GM19438 (cell line): ENCODE data around the gene EPX.

ENCODE experiments used
- ATAC-seq: cut with Tn5 transposase; IDR thresholded peaks from one replicate; pipeline ENCODE4 v1.9.1; 2021; ENCODE audit warnings: low read depth; ENCODE audit not compliant: unreplicated experiment

Gene EPX

DNA sequence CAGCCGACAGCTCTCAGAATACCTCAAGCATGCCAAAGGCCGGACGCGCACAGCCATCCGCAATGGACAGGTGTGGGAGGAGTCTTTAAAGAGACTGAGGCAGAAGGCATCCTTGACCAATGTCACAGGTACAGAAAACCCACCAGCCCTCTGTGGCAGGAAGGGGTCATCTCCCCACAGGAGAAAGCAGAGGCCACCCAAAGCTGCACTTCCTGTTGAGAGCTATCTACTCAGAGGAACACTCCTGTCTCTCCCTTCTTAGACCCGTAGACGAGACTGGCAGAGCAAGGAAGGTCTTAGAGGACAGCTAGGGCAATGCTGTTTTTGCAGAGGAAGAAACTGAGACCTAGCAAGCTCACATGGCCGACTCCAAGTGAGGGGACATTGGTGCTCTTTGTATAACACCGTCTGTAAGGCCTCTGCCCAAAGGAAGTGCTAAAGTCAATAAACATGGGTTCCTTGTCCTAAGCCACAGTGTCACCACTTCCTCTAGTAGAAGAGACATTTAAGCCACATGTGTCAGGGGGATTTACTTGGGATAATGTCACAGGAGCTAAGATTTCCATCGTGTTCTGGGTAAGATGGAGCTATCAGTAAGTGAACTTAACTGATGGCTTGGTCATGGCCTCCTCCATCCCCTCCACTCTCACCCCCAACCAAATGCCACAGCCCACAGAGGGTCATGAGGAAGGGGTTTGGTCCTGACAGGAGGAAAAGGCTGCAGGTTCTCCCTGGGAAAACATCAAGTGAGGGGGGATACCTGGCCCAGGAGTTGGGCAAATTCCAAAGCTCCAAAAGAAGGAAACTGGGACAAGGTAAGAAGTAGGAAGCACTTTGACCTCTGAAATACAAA lies 55.2 kb downstream of the EPX start:
- ATAC-seq = no peak

DNA sequence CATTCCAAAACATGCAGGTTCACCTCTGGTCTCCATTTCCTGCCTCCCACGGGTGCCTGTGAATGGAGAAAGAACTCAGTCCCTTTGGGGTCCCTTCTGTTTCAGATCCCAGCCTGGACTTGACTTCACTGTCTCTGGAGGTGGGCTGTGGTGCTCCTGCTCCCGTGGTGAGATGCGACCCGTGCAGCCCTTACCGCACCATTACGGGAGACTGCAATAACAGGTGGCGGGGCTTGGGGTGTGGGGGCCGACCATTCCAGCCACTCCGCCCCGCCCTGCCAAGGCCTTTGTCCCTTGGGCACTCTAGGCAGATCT lies 56.4 kb downstream of the EPX start:
- no peak for ATAC-seq

DNA sequence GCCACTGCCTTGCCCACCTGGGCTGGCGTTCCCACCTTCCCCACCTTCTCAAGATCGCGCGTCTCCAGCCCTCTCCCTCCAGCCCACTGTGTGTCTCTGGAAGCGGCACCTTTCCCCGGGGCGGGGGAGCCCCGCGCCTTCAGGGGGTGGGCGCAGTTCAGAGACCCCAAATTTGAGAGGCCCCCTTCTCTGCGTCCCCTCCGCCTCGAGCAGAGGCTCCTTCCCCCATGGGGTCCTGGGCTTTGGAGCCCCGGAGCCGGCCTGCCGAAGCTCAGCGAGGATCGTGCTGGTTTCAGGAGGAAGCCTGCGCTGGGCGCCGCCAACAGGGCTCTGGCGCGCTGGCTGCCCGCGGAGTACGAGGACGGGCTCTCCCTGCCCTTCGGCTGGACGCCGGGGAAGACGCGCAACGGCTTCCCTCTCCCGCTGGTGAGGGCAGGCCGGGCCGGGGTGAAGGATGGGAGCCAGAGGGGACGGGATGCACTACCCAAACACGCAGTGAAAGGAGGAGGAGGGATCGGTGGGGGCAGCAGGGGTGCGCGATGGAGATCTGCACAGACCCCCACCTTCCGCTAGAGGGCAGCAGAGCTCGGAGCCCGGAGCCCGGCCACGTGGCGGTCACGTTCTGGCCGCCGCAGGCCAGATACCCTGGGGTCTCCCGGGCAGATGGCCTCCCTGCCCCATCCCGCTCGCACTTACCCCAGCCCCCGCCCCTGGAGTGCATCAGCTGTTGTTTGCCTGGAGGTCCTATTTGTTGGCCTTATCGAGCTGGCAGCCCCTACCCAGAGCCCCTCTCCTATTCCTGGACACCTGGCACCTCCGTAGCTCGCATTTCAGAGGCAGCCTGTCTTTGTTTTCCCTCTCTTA lies 57.0 kb downstream of the EPX start:
- no peak for ATAC-seq

DNA sequence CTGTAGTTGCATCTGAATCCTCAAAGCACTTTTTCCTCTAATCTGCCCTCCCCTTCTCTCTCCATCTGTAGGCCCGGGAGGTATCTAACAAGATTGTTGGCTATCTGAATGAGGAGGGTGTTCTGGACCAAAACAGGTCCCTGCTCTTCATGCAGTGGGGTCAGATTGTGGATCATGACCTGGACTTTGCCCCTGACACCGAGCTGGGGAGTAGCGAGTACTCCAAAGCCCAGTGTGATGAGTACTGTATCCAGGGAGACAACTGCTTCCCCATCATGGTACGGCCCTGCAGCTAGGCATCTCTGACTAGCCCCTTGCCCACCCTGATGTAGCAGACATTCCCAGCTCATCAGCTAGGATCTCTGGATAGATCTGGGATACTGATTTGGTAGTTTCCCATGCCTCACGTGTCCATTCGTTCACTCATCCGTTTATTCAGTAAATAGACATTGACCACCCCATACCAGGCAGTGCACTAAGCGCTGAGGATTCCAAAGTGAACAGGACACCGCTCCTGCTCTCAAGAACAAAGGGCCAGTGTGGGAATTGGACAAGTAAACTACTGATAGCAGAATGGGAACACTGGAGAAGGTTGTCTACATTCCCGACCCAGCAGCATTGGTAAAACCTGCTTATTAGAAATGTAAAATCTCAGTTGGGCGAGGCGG lies 58.0 kb downstream of the EPX start:
- no peak for ATAC-seq

DNA sequence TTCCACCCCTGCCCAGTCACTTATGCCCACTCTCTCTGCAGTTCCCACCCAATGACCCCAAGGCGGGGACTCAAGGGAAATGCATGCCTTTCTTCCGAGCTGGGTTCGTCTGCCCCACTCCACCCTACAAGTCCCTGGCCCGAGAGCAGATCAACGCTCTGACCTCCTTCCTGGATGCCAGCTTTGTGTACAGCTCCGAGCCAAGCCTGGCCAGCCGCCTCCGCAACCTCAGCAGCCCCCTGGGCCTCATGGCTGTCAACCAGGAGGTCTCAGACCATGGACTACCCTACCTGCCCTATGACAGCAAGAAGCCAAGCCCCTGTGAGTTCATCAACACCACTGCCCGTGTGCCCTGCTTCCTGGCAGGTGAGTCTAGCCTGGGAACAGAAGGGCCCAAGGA lies 59.6 kb downstream of the EPX start:
- ATAC-seq = no peak

DNA sequence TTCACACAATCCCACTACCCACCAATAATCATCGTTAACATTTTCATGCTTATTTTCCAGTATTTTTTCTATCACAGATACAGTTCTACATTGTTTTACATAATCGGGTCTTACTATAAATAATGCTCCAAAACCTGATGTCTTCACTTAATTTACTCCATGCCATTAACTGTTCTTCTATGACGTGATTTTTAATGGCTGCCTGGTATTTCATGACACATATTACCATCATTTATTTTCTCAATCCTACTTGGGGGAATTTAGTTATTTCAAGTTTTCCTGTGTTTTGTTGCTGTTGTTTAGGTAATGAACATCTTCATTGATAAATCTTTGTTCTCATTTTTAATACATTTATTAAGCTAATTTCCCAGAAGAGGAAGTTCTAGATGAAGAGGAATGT lies 60.6 kb downstream of the EPX start:
- no peak for ATAC-seq
